PC-3 (cell line): ENCODE data around the gene ETFDH. TPM values are rescaled to one million over a fixed set of nuclear protein-coding genes. Genes with fewer than 3 reads are reported as not detected.
"Not testable (repeated sequence)": the region's sequence is repeated elsewhere in the genome, so short reads cannot be mapped to it uniquely, and the experiment has no call there.

Source experiments
- ATAC-seq: fragments of 200-7000 bp; cut with Tn5 transposase; 2 replicates; pipeline ENCODE4 v1.9.1; 2020; ENCODE audit warnings: mild to moderate bottlenecking, moderate library complexity
- BruUV-seq: library from RNA; stranded (reverse); fragments of 400-500 nt; replicated peaks from 2 replicates; lab custom pipeline; 2021; lab: Mats Ljungman, UMichigan
- CTCF ChIA-PET: fragments of 300-600 bp; sonication (Branson Sonifier 250); formaldehyde crosslinking; loops from one replicate; lab custom pipeline; 2022; ENCODE audit warnings: antibody characterized with exemption; lab: Charles Lee
- POLR2A ChIA-PET: fragments of 300-600 bp; sonication (Branson Sonifier 250); formaldehyde crosslinking; loops from one replicate; lab custom pipeline; 2022; ENCODE audit warnings: antibody characterized with exemption; ENCODE audit not compliant: unreplicated experiment; lab: Charles Lee
- DNase-seq: peaks from one replicate; pipeline ENCODE4 v3.0.0-alpha.2; 2015
- H2AFZ ChIP-seq: fragments of 300-600 bp; sonication (generic); 2 replicates; pipeline ENCODE4 v1.6.0; 2016; ENCODE audit warnings: antibody characterized with exemption, low read length
- H3F3A ChIP-seq: fragments of 300-600 bp; sonication (generic); one replicate; pipeline ENCODE4 v1.6.0; 2017; ENCODE audit warnings: antibody characterized with exemption, low read length, control low read depth, mild to moderate bottlenecking; ENCODE audit not compliant: unreplicated experiment
- H3K27ac ChIP-seq: fragments of 300-600 bp; sonication (generic); 2 replicates; pipeline ENCODE4 v1.5.1; 2016; ENCODE audit warnings: mild to moderate bottlenecking, low read length
- H3K27me3 ChIP-seq: fragments of 300-600 bp; sonication (generic); 2 replicates; pipeline ENCODE4 v1.6.1; 2016; ENCODE audit warnings: low read length, mixed read lengths
- H3K36me3 ChIP-seq: fragments of 300-600 bp; sonication (generic); 2 replicates; pipeline ENCODE4 v1.6.1; 2016; ENCODE audit warnings: low read depth, mixed run types, low read length, mixed read lengths
- H3K4me1 ChIP-seq: fragments of 300-600 bp; sonication (generic); 2 replicates; pipeline ENCODE4 v1.5.1; 2016; ENCODE audit warnings: low read length; ENCODE audit not compliant: insufficient read depth
- H3K4me2 ChIP-seq: fragments of 300-600 bp; sonication (generic); 2 replicates; pipeline ENCODE4 v1.6.0; 2016; ENCODE audit warnings: low read length
- H3K4me3 ChIP-seq: fragments of 300-600 bp; sonication (generic); 2 replicates; pipeline ENCODE4 v1.5.1; 2016; ENCODE audit warnings: mild to moderate bottlenecking, low read length, mixed read lengths
- H3K79me2 ChIP-seq: fragments of 300-600 bp; sonication (generic); 2 replicates; pipeline ENCODE4 v1.6.1; 2017; ENCODE audit warnings: low read length, mixed read lengths
- H3K9ac ChIP-seq: fragments of 300-600 bp; sonication (generic); 2 replicates; pipeline ENCODE4 v1.6.0; 2016; ENCODE audit warnings: mild to moderate bottlenecking, low read length
- H3K9me2 ChIP-seq: fragments of 300-600 bp; sonication (generic); replicated peaks from 2 replicates; pipeline ENCODE4 v1.6.1; 2016; ENCODE audit warnings: mixed run types, low read length, mixed read lengths
- H3K9me3 ChIP-seq: fragments of 300-600 bp; sonication (generic); 2 replicates; pipeline ENCODE4 v1.6.1; 2016; ENCODE audit warnings: low read length, mixed read lengths
- H4K20me1 ChIP-seq: fragments of 300-600 bp; sonication (generic); 2 replicates; pipeline ENCODE4 v1.6.1; 2016; ENCODE audit warnings: low read length, mixed read lengths
- CTCF ChIP-seq: fragments of 300-600 bp; sonication (generic); conservative IDR thresholded peaks from 2 replicates; pipeline ENCODE4 v1.5.1; 2017; ENCODE audit warnings: antibody characterized with exemption, low read depth, mild to moderate bottlenecking, low read length
- EZH2 ChIP-seq: fragments of 300-600 bp; sonication (generic); IDR thresholded peaks from one replicate; pipeline ENCODE4 v1.6.1; 2017; ENCODE audit warnings: antibody characterized with exemption, mild to moderate bottlenecking, low read length; ENCODE audit not compliant: unreplicated experiment
- EZH2phosphoT487 ChIP-seq: fragments of 300-600 bp; sonication (generic); IDR thresholded peaks from 2 replicates; pipeline ENCODE4 v1.6.1; 2018; ENCODE audit warnings: mild to moderate bottlenecking, antibody characterized with exemption, low read length, borderline replicate concordance
- intact Hi-C: fragments of 100-400 bp; cut with micrococcal nuclease; formaldehyde crosslinking; loops from 2 replicates; pipeline ENCODE4 v1.9.0; 2023
- total RNA-seq: library from RNA; depleted of rRNA; stranded (reverse); fragments of >200 nt; gene quantifications from 2 replicates; pipeline ENCODE4 v1.2.3, GENCODE V29; 2014

The ETFDH gene
- total RNA-seq, 1 experiment from 2014 or later = 22.4 TPM

- H3K79me2 ChIP-seq = peaks cover 18% of the 10 kb centered on the region
- POLR2A ChIA-PET, H3K27me3 ChIP-seq, H3K36me3 ChIP-seq, H3K9me3 ChIP-seq, H3K4me1 ChIP-seq, H3F3A ChIP-seq, ATAC-seq, H3K4me2 ChIP-seq, H3K9ac ChIP-seq, intact Hi-C loops, BruUV-seq, H3K4me3 ChIP-seq, CTCF ChIA-PET, H3K27ac ChIP-seq, H4K20me1 ChIP-seq, DNase-seq, H3K9me2 ChIP-seq, H2AFZ ChIP-seq: not testable (repeated sequence)
These were observed 8.1 kb upstream of the ETFDH start for GRCh38 chr4:158663707-158664625.

- Histone ChIP-seq H3K27me3 (no peaks in the 10 kb centered on the region), H3K27ac (no peak overlapping the region), H3K9ac (no peak overlapping the region), H3K9me3 (no peaks in the 10 kb centered on the region), H2AFZ (no peak overlapping the region), H3K4me1 (no peaks in the 10 kb centered on the region), H3K9me2 (no peaks in the 10 kb centered on the region), H3F3A (no peaks in the 10 kb centered on the region), H4K20me1 (no peaks in the 10 kb centered on the region), H3K79me2 (peaks cover 26% of the 10 kb centered on the region), H3K36me3 (peaks cover 2% of the 10 kb centered on the region), H3K4me3 (no peak overlapping the region), H3K4me2 (no peak overlapping the region)
- POLR2A ChIA-PET = no interaction called here
- no peak for ATAC-seq
- DNase-seq = no peak
- CTCF ChIA-PET = no interaction called here
- TF ChIP-seq EZH2 (no peak), CTCF (no peak), EZH2phosphoT487 (no peak)
- no TSS peak for BruUV-seq
- intact Hi-C loops = loop anchor here (5.0 kb wide), 1 partner anchor 93 kb away; no protein-coding TSS in a partner anchor
These were observed 7.3 kb upstream of the ETFDH start for GRCh38 chr4:158664806-158665205.

DNA sequence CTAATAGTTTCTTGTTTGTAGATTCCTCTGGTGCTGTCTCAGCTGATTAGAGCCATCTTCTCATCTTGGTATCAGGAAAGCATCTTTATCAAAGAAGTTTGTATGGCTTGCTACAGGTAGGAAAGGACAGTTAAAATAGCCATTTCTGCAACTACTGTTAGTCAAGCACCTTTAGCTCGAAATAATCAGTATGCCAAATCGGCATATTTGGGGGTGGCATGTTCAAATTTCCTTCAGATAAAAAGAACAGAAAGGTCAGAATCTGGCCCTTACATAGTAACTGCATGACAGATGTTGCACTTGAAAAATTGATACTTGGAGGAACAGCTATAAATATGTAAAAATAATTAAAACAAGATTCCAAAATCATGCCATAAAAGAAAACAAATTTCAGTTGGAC, 5.2 kb upstream of the ETFDH start:
- CTCF ChIA-PET = no interaction called here

More for the DNA sequence above, 5.2 kb upstream of the ETFDH start:
- Histone ChIP-seq H2AFZ (no peak overlapping the region), H3K27ac (no peak overlapping the region), H3K9me3 (no peaks in the 10 kb centered on the region), H3K4me2 (no peak overlapping the region), H3K4me3 (no peak overlapping the region), H3K4me1 (0 out of 2 replicates have a peak, but pooled peaks cover 5% of the 10 kb centered on the region), H3K36me3 (peaks cover 2% of the 10 kb centered on the region), H3K79me2 (peaks cover 45% of the 10 kb centered on the region), H3K27me3 (no peaks in the 10 kb centered on the region), H3K9me2 (no peaks in the 10 kb centered on the region), H3F3A (no peaks in the 10 kb centered on the region), H3K9ac (no peak overlapping the region), H4K20me1 (peaks cover 5% of the 10 kb centered on the region; the same call in 1 of the 2 replicates)
- ATAC-seq = no peak
- POLR2A ChIA-PET = no interaction called here
- no TSS peak for BruUV-seq
- DNase-seq = no peak
- intact Hi-C loops = loop anchor here (5.0 kb wide), 1 partner anchor 95 kb away; no protein-coding TSS in a partner anchor
- TF ChIP-seq EZH2phosphoT487 = no peak
- no peak for TF ChIP-seq EZH2
- TF ChIP-seq CTCF = no peak
